GM18526 (cell line): Measurements from ENCODE around the gene DCHS2.

Source experiments
- POLR2A ChIP-seq: IDR thresholded peaks from 3 replicates; pipeline ENCODE4 v1.6.1; 2011; ENCODE audit not compliant: insufficient read length; ENCODE audit errors: extremely low read depth

Gene DCHS2

GRCh38 chr4:154335588-154335987 lies 156.0 kb downstream of the DCHS2 start:
- TF ChIP-seq POLR2A = no peak

GRCh38 chr4:154332681-154333421 lies 158.7 kb downstream of the DCHS2 start:
- TF ChIP-seq POLR2A = no peak

GRCh38 chr4:154329939-154330338 lies 161.7 kb downstream of the DCHS2 start:
- no peak for TF ChIP-seq POLR2A

- no peak for TF ChIP-seq POLR2A
Observed at GRCh38 chr4:154329268-154329868, 162.2 kb downstream of the DCHS2 start.

- no peak for TF ChIP-seq POLR2A
Observed at GRCh38 chr4:154328030-154328429, 163.6 kb downstream of the DCHS2 start.

- TF ChIP-seq POLR2A = no peak
Observed at GRCh38 chr4:154320521-154320920, 171.1 kb downstream of the DCHS2 start.

- no peak for TF ChIP-seq POLR2A
Observed at GRCh38 chr4:154319736-154320135, 171.9 kb downstream of the DCHS2 start.

- TF ChIP-seq POLR2A = no peak
Observed at GRCh38 chr4:154317201-154317999, 174.2 kb downstream of the DCHS2 start.

GRCh38 chr4:154315741-154316140 lies 175.9 kb downstream of the DCHS2 start:
- no peak for TF ChIP-seq POLR2A

GRCh38 chr4:154314248-154314647 lies 177.4 kb downstream of the DCHS2 start:
- TF ChIP-seq POLR2A = no peak

GRCh38 chr4:154313004-154313585 lies 178.5 kb downstream of the DCHS2 start:
- TF ChIP-seq POLR2A = no peak

- no peak for TF ChIP-seq POLR2A
Observed at GRCh38 chr4:154312246-154312645, 179.4 kb downstream of the DCHS2 start.

DNA sequence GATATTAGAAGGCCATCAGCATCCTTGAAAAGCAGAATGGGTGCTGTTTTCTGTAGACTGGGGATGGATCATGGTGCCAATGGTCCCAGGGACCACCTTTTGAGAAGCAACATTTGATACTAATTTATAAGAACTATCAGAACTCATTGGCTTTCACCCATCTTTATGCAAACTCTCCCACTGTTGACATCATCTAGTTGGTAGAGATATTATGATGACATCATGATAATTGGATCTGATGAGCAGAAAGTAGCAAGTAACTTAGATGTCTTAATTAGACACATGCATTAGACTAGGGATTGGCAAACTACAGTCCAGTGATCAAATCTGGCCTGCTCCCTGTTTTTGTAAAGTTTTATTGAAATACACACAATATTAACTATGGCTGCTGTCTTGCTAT lies 181.0 kb downstream of the DCHS2 start:
- no peak for TF ChIP-seq POLR2A

DNA sequence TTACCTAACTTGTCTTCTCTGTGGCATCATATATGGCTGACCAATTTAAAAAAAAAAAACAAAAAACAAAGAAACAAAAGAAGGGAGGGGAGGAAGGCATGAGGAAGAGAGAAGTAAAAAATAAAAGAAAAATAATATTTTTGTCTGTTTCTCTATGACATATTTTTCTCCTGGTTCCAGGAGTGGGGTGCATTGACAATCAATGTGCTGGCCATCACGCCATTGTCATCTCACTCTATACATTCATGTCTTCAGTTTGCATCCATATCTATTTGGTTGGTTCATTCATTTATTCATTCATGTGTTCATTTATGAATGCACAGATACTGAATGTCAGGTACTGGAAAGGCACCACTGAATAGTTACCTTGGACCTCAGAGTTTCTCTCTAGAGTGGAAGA lies 183.4 kb downstream of the DCHS2 start:
- no peak for TF ChIP-seq POLR2A

DNA sequence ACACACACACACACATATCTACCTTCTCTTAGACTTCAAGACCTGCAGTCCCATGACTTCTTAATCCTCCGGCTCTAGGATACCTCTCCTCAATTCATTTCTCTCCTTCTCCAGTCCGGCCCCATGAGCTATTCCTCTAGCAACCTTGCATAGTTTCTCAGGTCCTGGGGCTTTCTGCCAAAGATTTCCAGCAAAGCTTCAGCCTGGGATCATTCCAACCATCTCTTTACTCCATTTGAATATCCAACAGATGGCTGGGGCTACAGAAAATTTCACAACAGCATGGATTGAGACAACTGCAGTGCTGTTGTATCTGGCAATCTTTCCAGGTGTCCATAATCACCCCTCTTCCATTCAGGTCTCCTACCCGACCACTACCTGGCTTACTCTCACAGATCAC lies 184.1 kb downstream of the DCHS2 start:
- TF ChIP-seq POLR2A = no peak

DNA sequence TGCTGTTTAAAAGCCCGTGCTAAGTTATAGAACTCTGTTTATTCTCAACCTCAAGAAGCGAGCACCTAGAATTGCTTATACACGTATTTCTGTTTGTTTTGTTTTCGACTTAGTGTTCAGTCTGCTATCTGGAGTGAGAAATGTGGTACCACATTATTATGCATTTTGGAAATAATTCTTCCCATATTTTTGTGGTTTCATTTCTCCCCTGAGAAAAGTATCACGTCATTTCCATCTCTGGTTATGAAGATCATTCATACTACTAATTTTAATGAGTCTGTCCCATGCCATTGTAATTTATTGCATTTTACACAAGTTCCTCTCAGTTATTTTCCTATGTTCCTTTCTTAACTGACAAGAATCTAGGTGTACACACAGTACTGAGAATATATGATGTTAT lies 186.0 kb downstream of the DCHS2 start:
- no peak for TF ChIP-seq POLR2A

DNA sequence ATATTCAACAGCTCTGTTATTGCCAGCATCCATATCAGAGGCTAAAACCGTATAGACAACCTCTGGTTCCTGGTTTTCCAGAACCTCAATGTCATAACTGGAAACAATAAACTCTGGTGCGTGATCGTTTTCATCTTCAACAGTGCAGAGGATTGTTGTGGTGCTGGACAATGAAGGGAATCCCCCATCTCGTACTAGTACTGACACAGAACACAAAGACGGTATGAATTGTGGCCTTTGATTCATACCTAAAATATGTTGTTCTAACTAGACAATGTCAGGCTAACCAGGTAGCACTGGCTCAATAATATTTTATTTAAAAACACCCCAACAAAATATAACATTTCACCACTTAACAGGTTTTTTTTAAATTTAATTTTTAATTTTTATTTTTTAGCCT lies 186.9 kb downstream of the DCHS2 start:
- no peak for TF ChIP-seq POLR2A
